HepG2 (cell line): ENCODE results near the gene NCLN. TPM values are rescaled to one million over a fixed set of nuclear protein-coding genes. Genes with fewer than 3 reads are reported as not detected.

ENCODE experiments used
- ATAC-seq: fragments of 200-7000 bp; cut with Tn5 transposase; 3 replicates; pipeline ENCODE4 v1.9.1; 2020; ENCODE audit warnings: mild to moderate bottlenecking, moderate library complexity
- BruUV-seq: library from RNA; stranded (reverse); fragments of 400-500 nt; replicated peaks from 2 replicates; lab custom pipeline; 2021; lab: Mats Ljungman, UMichigan
- CTCF ChIA-PET: fragments of 300-600 bp; formaldehyde crosslinking; extraction: SDS; loops from one replicate; lab custom pipeline; 2021; ENCODE audit warnings: low total read pairs, inconsistent platforms, low intra/inter-chr PET ratio; lab: Yijun Ruan, JAX
- POLR2A ChIA-PET: fragments of 350-600 bp; sonication (Branson Sonifier 250); formaldehyde crosslinking; loops from one replicate; lab custom pipeline; 2020; ENCODE audit warnings: antibody characterized with exemption, inconsistent platforms; lab: Yijun Ruan, JAX
- DNase-seq: peaks from one replicate; pipeline ENCODE4 v3.0.0-alpha.2; 2015; ENCODE audit warnings: low spot score
- FAIRE-seq: peaks from 3 replicates; lab custom pipeline; 2011; peaks lifted over from hg19 to GRCh38; lab: Jason Lieb, UNC
- H2AFZ ChIP-seq: one replicate; pipeline ENCODE4 v1.6.1; 2011; ENCODE audit warnings: low read length, inconsistent platforms
- H3K27ac ChIP-seq: fragments of 300-600 bp; 3 replicates; pipeline ENCODE4 v1.8.0; 2011; ENCODE audit warnings: mixed run types, mild to moderate bottlenecking, mixed read lengths, low read length, inconsistent platforms; ENCODE audit not compliant: insufficient read depth; ENCODE audit errors: extremely low read length
- H3K27me3 ChIP-seq, 2 experiments: fragments of 200-600 bp in 1 of 2; 2 replicates in 1 of 2; 3 replicates in 1 of 2; pipeline versions ENCODE4 v1.6.0 to v1.8.0; 2011; ENCODE audit warnings: low read length in 2 of 2, mild to moderate bottlenecking in 2 of 2, moderate library complexity in 2 of 2, inconsistent platforms in 1 of 2; ENCODE audit not compliant: insufficient read depth in 2 of 2, control insufficient read depth in 1 of 2
- H3K36me3 ChIP-seq, 2 experiments: fragments of 200-600 bp in 1 of 2; replicated peaks in 1 of 2; 2 replicates in 1 of 2; 3 replicates in 1 of 2; pipeline versions ENCODE4 v1.5.1 to v1.8.0; 2011; ENCODE audit warnings: low read length in 2 of 2, inconsistent platforms in 1 of 2; ENCODE audit not compliant: insufficient read depth in 2 of 2, control insufficient read depth in 1 of 2
- H3K4me1 ChIP-seq: 2 replicates; pipeline ENCODE4 v1.5.1; 2012; ENCODE audit warnings: low read length, inconsistent platforms; ENCODE audit not compliant: insufficient read depth
- H3K4me2 ChIP-seq: 2 replicates; pipeline ENCODE4 v1.6.0; 2011; ENCODE audit warnings: low read depth, low read length, inconsistent platforms
- H3K4me3 ChIP-seq, 3 experiments: fragments of 200-600 bp in 1 of 3; sonication (generic), shearing (Covaris generic) in 1 of 3; replicated peaks in 1 of 3; 2 replicates each; pipeline ENCODE4 v1.5.1; 2011 to 2016; ENCODE audit warnings: low read length in 3 of 3, inconsistent platforms in 2 of 3, low read depth in 2 of 3, mild to moderate bottlenecking in 2 of 3, control low read depth in 1 of 3, mixed read lengths in 1 of 3; ENCODE audit not compliant: insufficient read depth in 1 of 3
- H3K79me2 ChIP-seq: one replicate; pipeline ENCODE4 v1.6.1; 2011; ENCODE audit warnings: low read length, inconsistent platforms; ENCODE audit not compliant: insufficient read depth
- H3K9ac ChIP-seq: 2 replicates; pipeline ENCODE4 v1.6.0; 2011; ENCODE audit warnings: mild to moderate bottlenecking, low read depth, low read length, inconsistent platforms; ENCODE audit not compliant: insufficient read depth
- H3K9me3 ChIP-seq: 2 replicates; pipeline ENCODE4 v1.5.1; 2012; ENCODE audit warnings: mild to moderate bottlenecking, low read length
- H4K20me1 ChIP-seq: 2 replicates; pipeline ENCODE4 v1.6.0; 2011; ENCODE audit warnings: inconsistent platforms, mild to moderate bottlenecking, low read length, moderate library complexity; ENCODE audit not compliant: insufficient read depth
- ARNT2 ChIP-seq: sonication (generic); formaldehyde crosslinking; IDR thresholded peaks from 2 replicates; pipeline ENCODE4 v1.8.0; 2022; ENCODE audit warnings: mild to moderate bottlenecking, low read depth, missing genetic modification reagents, moderate library complexity
- ATF7 ChIP-seq, 2 experiments: fragments of 450-650 bp in 1 of 2; sonication (generic) in 1 of 2; formaldehyde crosslinking in 1 of 2; IDR thresholded peaks; 2 replicates each; pipeline versions ENCODE4 v1.4.0 to v1.6.1; 2016 to 2020; ENCODE audit warnings: antibody characterized with exemption in 1 of 2, mild to moderate bottlenecking in 1 of 2, missing genetic modification reagents in 1 of 2
- BRD4 ChIP-seq: sonication (generic); formaldehyde crosslinking; IDR thresholded peaks from 2 replicates; pipeline ENCODE4 v1.4.0; 2020; ENCODE audit warnings: missing genetic modification reagents
- ELF3 ChIP-seq: IDR thresholded peaks from 2 replicates; pipeline ENCODE4 v1.6.1; 2016; ENCODE audit warnings: missing genetic modification reagents, missing compliant biosample characterization
- ETV5 ChIP-seq: IDR thresholded peaks from 2 replicates; pipeline ENCODE4 v1.6.1; 2018; ENCODE audit warnings: missing biosample characterization, missing genetic modification reagents, inconsistent platforms, borderline replicate concordance
- FLYWCH1 ChIP-seq: sonication (generic); formaldehyde crosslinking; IDR thresholded peaks from 2 replicates; pipeline ENCODE4 v1.8.1; 2023; ENCODE audit warnings: mild to moderate bottlenecking, missing genetic modification reagents
- PTBP1 ChIP-seq: fragments of 200-400 bp; formaldehyde crosslinking; IDR thresholded peaks from 2 replicates; pipeline ENCODE4 v1.6.1; 2018; ENCODE audit warnings: low read length, low read depth; ENCODE audit not compliant: poor library complexity, severe bottlenecking
- REXO4 ChIP-seq: sonication (generic); formaldehyde crosslinking; IDR thresholded peaks from 2 replicates; pipeline ENCODE4 v1.8.0; 2022; ENCODE audit warnings: missing genetic modification reagents, mild to moderate bottlenecking, borderline replicate concordance
- U2AF1 ChIP-seq: fragments of 200-400 bp; formaldehyde crosslinking; optimal IDR thresholded peaks from 2 replicates; pipeline ENCODE3; 2017; ENCODE audit warnings: mild to moderate bottlenecking, low read depth, low read length
- XBP1 ChIP-seq: sonication (generic); formaldehyde crosslinking; IDR thresholded peaks from 2 replicates; pipeline ENCODE4 v1.5.0; 2020; ENCODE audit warnings: missing genetic modification reagents
- ZBTB1 ChIP-seq: sonication (generic); formaldehyde crosslinking; IDR thresholded peaks from 2 replicates; pipeline ENCODE4 v1.4.0; 2020; ENCODE audit warnings: missing genetic modification reagents, borderline replicate concordance
- ZBTB10 ChIP-seq: sonication (generic); formaldehyde crosslinking; IDR thresholded peaks from 2 replicates; pipeline ENCODE4 v1.4.0; 2020; ENCODE audit warnings: missing genetic modification reagents, borderline replicate concordance
- ZBTB8A ChIP-seq: sonication (generic); formaldehyde crosslinking; IDR thresholded peaks from 2 replicates; pipeline ENCODE4 v1.4.0; 2020; ENCODE audit warnings: mild to moderate bottlenecking, low read depth, missing genetic modification reagents, borderline replicate concordance
- ZNF33A ChIP-seq: sonication (generic); formaldehyde crosslinking; IDR thresholded peaks from 2 replicates; pipeline ENCODE4 v1.5.1; 2020; ENCODE audit warnings: missing genetic modification reagents, mild to moderate bottlenecking, moderate library complexity, borderline replicate concordance
- ZNF383 ChIP-seq: sonication (generic); formaldehyde crosslinking; IDR thresholded peaks from 2 replicates; pipeline ENCODE4 v1.4.0; 2020; ENCODE audit warnings: missing genetic modification reagents, mild to moderate bottlenecking, borderline replicate concordance
- ZNF607 ChIP-seq: sonication (generic); formaldehyde crosslinking; IDR thresholded peaks from 2 replicates; pipeline ENCODE4 v1.5.1; 2020; ENCODE audit warnings: missing genetic modification reagents, mild to moderate bottlenecking, borderline replicate concordance
- WGBS: methylation state at CpG from one replicate; pipeline ENCODE4 v1.1.6; 2017; ENCODE audit warnings: low lambda C conversion rate; 5-methylcytosine and 5-hydroxymethylcytosine counted together
- in situ Hi-C: cut with HindIII; loops from 2 replicates; pipeline ENCODE4 v1.10.0; 2017; ENCODE audit warnings: low pct_unique_long_range_greater_than_20kb; ENCODE audit not compliant: extremely low pct_ligation_motif_present
- intact Hi-C: fragments of 100-400 bp; cut with micrococcal nuclease; formaldehyde crosslinking; loops from one replicate; pipeline ENCODE4 v1.10.0; 2022; ENCODE audit not compliant: unreplicated experiment
- polyA plus RNA-seq, 8 experiments: library from polyadenylated mRNA; depleted of rRNA in 3 of 8; stranded (reverse) in 7 of 8; unstranded in 1 of 8; fragments of >200 nt; fragmentation: Illumina TruSeq in 4 of 8; extraction: Trizol in 4 of 8; gene quantifications; 2 replicates each; pipeline versions ENCODE4 v1.2.1 to v1.2.3, GENCODE V29; 2011 to 2016; ENCODE audit warnings: low read depth in 4 of 8, missing spikeins in 1 of 8, mixed read lengths in 1 of 8; ENCODE audit not compliant: insufficient read depth in 1 of 8
- total RNA-seq, 5 experiments: library from RNA; depleted of rRNA; stranded (reverse); fragments of >200 nt; fragmentation: Illumina TruSeq; extraction: Trizol; gene quantifications; 2 replicates each; pipeline ENCODE4 v1.2.3, GENCODE V29; 2016; ENCODE audit warnings: low read depth in 1 of 5
- TF ChIP-seq, protein P1 (sequence below): IDR thresholded peaks from 2 replicates; pipeline ENCODE4 v1.6.1; 2016; ENCODE audit warnings: mild to moderate bottlenecking
- TF ChIP-seq, protein P2 (sequence below): sonication (generic); formaldehyde crosslinking; conservative IDR thresholded peaks from 2 replicates; pipeline ENCODE4 v1.4.0; 2020; ENCODE audit warnings: mild to moderate bottlenecking, missing genetic modification reagents, moderate library complexity

Gene NCLN
- total and polyA plus RNA-seq, 2 of the 13 experiments (the other 11 are each of a cell fraction or from before 2014, with no cell fraction given): 42.6 to 56.0 TPM

DNA sequence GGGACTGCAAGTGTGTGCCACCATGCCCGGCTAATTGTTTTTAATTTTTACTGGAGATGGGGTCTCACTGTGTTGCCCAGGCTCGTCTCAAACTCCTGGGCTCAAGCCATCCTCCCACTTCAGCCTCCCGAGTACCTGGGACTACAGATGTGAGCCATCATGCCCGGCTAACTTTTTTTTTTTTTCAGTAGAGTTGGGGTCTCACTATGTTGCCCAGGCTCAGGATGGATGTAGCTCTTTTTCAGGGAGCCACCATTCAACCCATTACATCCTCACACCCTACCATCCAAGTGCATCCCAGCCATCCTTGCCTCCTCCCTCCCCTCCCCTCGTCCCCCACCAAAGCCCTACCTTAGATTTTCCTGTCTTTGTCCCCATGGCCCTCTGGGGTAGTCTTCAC, 53.6 kb downstream of the NCLN start:
- DNase-seq: no peak
- intact Hi-C loops (no loop called here), in situ Hi-C loops (no loop called here)
- ATAC-seq: no peak
- WGBS: 8% methylated on average over 5 of the region's 5 CpGs
- POLR2A ChIA-PET: no interaction called here
- Histone ChIP-seq H3K9me3 (no peaks in the 10 kb centered on the region), H3K4me2 (no peak overlapping the region), H3K9ac (no peak overlapping the region), H3K27ac (no peak overlapping the region), H3K27me3 (no peaks in the 10 kb centered on the region), H3K4me3 (no peak overlapping the region), H4K20me1 (peaks cover 5% of the 10 kb centered on the region; the same call in 1 of the 2 replicates), H3K4me1 (no peaks in the 10 kb centered on the region), H3K79me2 (no peaks in the 10 kb centered on the region), H2AFZ (no peak overlapping the region), H3K36me3 (no peaks in the 10 kb centered on the region)
- no peak for FAIRE-seq
- CTCF ChIA-PET: no interaction called here
- no TSS peak for BruUV-seq
- TF ChIP-seq ELF3 (CRISPR knock-in tag): no peak
- TF ChIP-seq BRD4: no peak
- TF ChIP-seq, protein P1, sequence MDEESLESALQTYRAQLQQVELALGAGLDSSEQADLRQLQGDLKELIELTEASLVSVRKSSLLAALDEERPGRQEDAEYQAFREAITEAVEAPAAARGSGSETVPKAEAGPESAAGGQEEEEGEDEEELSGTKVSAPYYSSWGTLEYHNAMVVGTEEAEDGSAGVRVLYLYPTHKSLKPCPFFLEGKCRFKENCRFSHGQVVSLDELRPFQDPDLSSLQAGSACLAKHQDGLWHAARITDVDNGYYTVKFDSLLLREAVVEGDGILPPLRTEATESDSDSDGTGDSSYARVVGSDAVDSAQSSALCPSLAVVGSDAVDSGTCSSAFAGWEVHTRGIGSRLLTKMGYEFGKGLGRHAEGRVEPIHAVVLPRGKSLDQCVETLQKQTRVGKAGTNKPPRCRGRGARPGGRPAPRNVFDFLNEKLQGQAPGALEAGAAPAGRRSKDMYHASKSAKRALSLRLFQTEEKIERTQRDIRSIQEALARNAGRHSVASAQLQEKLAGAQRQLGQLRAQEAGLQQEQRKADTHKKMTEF (CRISPR knock-in tag): no peak
- TF ChIP-seq ZNF607: no peak
- TF ChIP-seq, protein P2, sequence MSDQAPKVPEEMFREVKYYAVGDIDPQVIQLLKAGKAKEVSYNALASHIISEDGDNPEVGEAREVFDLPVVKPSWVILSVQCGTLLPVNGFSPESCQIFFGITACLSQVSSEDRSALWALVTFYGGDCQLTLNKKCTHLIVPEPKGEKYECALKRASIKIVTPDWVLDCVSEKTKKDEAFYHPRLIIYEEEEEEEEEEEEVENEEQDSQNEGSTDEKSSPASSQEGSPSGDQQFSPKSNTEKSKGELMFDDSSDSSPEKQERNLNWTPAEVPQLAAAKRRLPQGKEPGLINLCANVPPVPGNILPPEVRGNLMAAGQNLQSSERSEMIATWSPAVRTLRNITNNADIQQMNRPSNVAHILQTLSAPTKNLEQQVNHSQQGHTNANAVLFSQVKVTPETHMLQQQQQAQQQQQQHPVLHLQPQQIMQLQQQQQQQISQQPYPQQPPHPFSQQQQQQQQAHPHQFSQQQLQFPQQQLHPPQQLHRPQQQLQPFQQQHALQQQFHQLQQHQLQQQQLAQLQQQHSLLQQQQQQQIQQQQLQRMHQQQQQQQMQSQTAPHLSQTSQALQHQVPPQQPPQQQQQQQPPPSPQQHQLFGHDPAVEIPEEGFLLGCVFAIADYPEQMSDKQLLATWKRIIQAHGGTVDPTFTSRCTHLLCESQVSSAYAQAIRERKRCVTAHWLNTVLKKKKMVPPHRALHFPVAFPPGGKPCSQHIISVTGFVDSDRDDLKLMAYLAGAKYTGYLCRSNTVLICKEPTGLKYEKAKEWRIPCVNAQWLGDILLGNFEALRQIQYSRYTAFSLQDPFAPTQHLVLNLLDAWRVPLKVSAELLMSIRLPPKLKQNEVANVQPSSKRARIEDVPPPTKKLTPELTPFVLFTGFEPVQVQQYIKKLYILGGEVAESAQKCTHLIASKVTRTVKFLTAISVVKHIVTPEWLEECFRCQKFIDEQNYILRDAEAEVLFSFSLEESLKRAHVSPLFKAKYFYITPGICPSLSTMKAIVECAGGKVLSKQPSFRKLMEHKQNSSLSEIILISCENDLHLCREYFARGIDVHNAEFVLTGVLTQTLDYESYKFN (CRISPR knock-in tag): no peak
- TF ChIP-seq FLYWCH1 (CRISPR knock-in tag): no peak
- no peak for TF ChIP-seq ZBTB8A (CRISPR knock-in tag)
- no peak for TF ChIP-seq ZNF33A
- TF ChIP-seq ZNF383 (CRISPR knock-in tag): no peak
- TF ChIP-seq U2AF1: no peak
- no peak for TF ChIP-seq XBP1 (CRISPR knock-in tag)
- no peak for TF ChIP-seq ZBTB1 (CRISPR knock-in tag)
- TF ChIP-seq ATF7 (IDR thresholded peaks at IDR 0.05): no peak
- no peak for TF ChIP-seq ATF7 (CRISPR knock-in tag; IDR thresholded peaks at IDR 0.05)
- no peak for TF ChIP-seq ZBTB10 (CRISPR knock-in tag)
- TF ChIP-seq ARNT2 (CRISPR knock-in tag): no peak
- no peak for TF ChIP-seq REXO4 (CRISPR knock-in tag)
- no peak for TF ChIP-seq PTBP1
- TF ChIP-seq ETV5 (CRISPR knock-in tag): no peak
